Endometrium (tissue), 2 donors: Measurements from ENCODE around the gene PACS2.
"Not testable (repeated sequence)": the region's sequence is repeated elsewhere in the genome, so short reads cannot be mapped to it uniquely, and the experiment has no call there.

Experiments used
- FAIRE-seq: peaks from 2 replicates; lab custom pipeline; 2012; peaks lifted over from hg19 to GRCh38; lab: Jason Lieb, UNC
- donor health status: control.
- donor health status: control.

Gene PACS2

GRCh38 chr14:105288936-105289335, 25.6 kb upstream of the PACS2 start:
- FAIRE-seq: not testable (repeated sequence)

- FAIRE-seq: no peak
Observed at GRCh38 chr14:105290621-105291346, 23.8 kb upstream of the PACS2 start.

GRCh38 chr14:105292826-105293711, 21.5 kb upstream of the PACS2 start:
- FAIRE-seq: no peak

GRCh38 chr14:105294142-105294597, 20.4 kb upstream of the PACS2 start:
- FAIRE-seq: no peak

- FAIRE-seq: not testable (repeated sequence)
Observed at GRCh38 chr14:105297311-105297710, 17.2 kb upstream of the PACS2 start.

GRCh38 chr14:105299654-105300541, 14.7 kb upstream of the PACS2 start:
- FAIRE-seq: no peak

- FAIRE-seq: no peak
Observed at GRCh38 chr14:105300542-105301102, 13.9 kb upstream of the PACS2 start, which contains the start of gene BRF1. BRF1 (minus strand) TSS chr14:105301001; CDS start chr14:105300629, 372 bp downstream.

- no peak for FAIRE-seq
Observed at GRCh38 chr14:105301103-105301914, 13.2 kb upstream of the PACS2 start.

- FAIRE-seq: not testable (repeated sequence)
Observed at GRCh38 chr14:105301915-105302249, 12.7 kb upstream of the PACS2 start.

GRCh38 chr14:105303949-105304348, 10.6 kb upstream of the PACS2 start:
- no peak for FAIRE-seq

GRCh38 chr14:105304565-105304964, 10.0 kb upstream of the PACS2 start:
- no peak for FAIRE-seq

GRCh38 chr14:105305345-105305744, 9.2 kb upstream of the PACS2 start:
- no peak for FAIRE-seq

- no peak for FAIRE-seq
Observed at GRCh38 chr14:105305791-105306190, 8.8 kb upstream of the PACS2 start.

GRCh38 chr14:105307052-105307727, 7.4 kb upstream of the PACS2 start:
- FAIRE-seq: no peak

GRCh38 chr14:105309371-105309770, 5.2 kb upstream of the PACS2 start:
- FAIRE-seq: no peak

GRCh38 chr14:105311838-105312237, 2.7 kb upstream of the PACS2 start:
- FAIRE-seq: no peak

GRCh38 chr14:105312973-105313372, 1.6 kb upstream of the PACS2 start:
- no peak for FAIRE-seq

GRCh38 chr14:105313381-105314286, 914 bp upstream of the PACS2 start:
- FAIRE-seq: no peak

- FAIRE-seq: no peak
Observed at GRCh38 chr14:105315211-105315721, 718 bp downstream of the PACS2 start.
